Globus pallidus (tissue), 1 donor: Measurements from ENCODE around the gene GALNT2.

Experiments
- DNase-seq: peaks from one replicate; pipeline ENCODE4 v3.0.0-alpha.2; 2015; ENCODE audit warnings: low spot score

Gene GALNT2

GRCh38 chr1:230071316-230071715, 4.3 kb downstream of the GALNT2 start:
- no peak for DNase-seq

- no peak for DNase-seq
Measured at GRCh38 chr1:230072296-230072695, 5.3 kb downstream of the GALNT2 start.

DNA sequence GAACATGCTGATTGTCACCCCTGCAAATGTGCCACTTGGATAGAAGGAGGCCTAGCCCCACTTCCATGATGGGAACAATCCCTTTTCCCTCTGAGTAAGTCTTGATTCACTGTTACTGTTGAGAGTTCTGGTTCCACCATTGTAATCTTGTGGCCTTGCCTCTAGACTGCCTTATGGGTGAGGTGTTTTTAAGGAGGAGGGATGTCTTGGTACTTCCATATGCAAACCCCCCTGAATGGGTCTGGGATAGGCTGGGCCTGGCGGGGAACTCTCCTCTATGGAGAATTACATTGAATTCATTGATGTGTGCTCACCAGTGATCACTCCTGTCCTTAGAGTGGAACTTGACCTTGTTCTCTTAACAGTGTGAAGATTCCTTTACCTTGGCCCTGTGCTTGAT, 5.8 kb downstream of the GALNT2 start:
- no peak for DNase-seq

DNA sequence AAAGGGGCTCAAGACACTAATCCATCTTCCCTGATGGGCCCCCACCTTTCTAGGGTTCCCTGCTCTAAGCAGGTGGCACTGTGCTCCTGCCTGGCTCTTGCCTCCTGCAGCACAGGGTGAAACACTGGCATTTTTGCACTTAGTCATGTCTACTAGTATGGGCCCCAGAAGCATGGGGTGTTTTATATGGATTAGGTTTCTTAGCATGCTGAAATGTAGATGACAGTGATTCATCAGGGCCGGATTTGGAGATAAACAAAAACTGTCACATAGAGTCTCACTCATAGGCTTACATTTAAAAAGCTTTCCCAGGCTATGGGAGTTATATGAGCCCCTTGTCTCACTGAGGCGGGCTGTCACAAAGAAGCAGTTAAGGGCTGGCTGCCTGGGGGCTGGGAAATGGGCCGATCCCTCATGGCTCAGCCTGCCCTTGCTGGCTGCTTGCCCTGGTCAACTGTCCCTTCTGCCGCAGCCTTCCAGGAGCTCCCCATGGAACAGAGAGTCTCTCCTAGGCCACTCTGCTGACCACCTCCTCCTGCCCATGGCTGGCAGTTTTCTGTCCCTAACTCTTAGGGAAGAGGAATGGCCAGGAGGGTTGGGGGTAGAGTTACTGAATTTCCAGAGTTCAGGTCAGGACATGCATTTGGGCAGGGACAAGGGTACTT, 6.5 kb downstream of the GALNT2 start:
- peak; percentile 59 for DNase-seq

DNA sequence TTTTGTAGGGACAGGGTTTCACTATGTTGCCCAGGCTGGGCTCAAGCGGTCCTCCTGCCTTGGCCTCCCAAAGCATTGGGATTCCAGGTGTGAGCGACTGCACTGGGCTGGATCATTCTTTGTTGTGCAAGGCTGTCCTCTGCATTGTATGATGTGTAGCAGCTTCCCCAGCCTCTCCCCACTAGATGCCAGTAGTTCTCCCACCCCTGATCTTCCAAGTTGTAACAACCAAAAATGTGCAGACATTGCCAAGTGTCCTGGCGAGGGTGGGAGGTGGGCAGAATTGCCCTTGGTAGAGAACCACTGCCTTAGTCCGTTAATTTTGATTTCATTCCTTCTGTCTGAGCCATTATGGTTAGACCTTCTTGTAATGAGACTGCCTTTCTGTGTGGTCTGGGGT, 7.2 kb downstream of the GALNT2 start:
- DNase-seq = no peak

DNA sequence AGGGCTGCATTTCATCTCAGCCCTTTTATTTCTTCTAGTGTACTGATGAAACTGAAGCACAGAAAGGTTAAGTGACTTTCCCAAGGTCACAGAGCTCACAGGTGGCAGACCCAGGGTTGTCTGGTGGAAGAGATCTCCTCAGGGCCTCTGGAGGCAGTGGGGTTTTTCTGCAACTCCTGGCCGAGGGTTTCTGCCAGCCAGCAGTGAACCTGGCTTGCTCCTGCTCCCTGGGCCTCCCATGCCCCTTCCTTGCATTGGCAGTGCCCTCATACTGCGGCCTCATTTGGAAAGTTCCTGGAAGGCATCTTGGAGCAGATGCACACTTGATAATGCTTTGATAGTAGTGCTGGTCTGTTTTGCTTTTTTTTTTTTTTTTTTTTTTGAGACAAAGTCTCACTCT, 7.7 kb downstream of the GALNT2 start:
- DNase-seq = no peak

DNA sequence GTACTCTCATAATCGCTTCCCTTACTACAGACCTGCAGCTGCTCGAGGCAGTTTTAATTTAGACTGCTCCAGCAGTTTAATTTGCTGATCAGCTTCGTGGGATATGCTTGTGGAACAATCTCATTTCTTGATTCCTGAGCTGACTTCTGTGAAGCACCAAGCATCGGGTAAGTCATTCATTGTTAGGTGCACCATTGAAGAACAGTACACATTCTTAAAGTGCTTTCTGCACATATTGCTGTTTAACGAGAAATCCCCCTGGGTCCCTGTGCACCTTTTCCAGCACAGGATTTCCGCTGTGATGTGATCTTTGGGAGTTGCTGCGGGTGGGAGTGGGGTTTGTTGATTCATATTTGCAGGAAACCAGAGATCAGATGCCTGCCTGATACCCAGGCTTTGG, 9.1 kb downstream of the GALNT2 start:
- DNase-seq = no peak

DNA sequence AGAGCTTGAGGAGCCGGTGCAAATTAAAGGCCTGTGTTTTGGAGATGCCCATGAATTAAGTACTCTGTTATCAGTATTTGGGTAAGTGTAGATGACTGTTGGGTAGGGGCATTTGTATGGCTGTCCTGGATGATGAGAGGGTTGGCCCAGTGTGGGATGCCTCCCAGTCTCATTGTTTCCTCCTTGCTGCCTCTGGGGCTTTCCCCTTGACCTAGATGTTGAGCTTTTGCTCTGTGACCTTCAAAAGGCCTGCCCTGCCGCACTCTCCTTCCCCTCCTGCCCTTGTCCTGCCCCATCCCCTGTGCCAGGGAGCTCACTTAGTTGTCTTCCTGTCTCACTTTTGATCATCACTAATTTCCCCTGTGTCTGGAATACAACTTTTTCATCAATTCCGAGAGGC, 10.0 kb downstream of the GALNT2 start:
- no peak for DNase-seq

- no peak for DNase-seq
Measured at GRCh38 chr1:230077436-230078213, 10.6 kb downstream of the GALNT2 start.

GRCh38 chr1:230079199-230080024, 12.4 kb downstream of the GALNT2 start:
- DNase-seq = no peak

GRCh38 chr1:230080822-230081221, 13.8 kb downstream of the GALNT2 start:
- no peak for DNase-seq

DNA sequence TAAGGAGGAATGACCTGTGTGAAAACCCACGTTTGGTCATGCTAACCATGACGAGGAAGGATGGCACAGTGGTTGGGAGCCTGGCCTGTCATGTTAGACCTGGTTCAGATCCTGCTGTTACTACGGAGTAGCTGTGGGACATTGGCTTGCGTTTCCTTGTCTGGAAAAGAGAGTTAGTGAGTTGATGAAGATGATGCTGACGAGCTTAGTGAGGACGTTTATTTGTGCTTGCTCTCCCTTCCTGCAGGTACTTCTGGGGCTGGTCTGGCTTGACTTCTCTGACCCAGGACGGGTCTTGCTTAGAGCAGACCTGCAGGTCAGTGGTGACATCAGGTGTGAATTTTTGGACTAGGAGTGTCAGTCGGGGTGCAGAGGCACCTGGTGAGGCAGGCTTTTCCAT, 14.7 kb downstream of the GALNT2 start:
- no peak for DNase-seq

- DNase-seq = no peak
Measured at GRCh38 chr1:230082211-230082610, 15.2 kb downstream of the GALNT2 start.

DNA sequence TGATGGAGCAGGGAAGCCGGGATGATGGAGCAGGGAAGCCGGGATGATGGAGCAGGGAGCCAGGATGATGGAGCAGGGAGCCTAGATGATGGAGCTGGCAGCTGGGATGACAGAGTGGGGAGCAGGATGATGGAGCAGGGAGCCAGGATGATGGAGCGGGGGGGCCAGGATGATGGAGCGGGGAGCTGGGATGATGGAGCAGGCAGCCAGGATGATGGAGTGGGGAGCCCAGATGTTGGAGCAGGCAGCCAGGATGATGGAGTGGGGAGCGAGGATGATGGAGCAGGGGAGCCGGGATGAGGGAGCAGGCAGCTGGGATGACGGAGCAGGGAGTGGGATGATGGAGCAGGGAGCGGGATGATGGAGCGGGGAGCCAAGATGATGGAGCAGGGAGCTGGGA, 16.0 kb downstream of the GALNT2 start:
- DNase-seq = no peak

DNA sequence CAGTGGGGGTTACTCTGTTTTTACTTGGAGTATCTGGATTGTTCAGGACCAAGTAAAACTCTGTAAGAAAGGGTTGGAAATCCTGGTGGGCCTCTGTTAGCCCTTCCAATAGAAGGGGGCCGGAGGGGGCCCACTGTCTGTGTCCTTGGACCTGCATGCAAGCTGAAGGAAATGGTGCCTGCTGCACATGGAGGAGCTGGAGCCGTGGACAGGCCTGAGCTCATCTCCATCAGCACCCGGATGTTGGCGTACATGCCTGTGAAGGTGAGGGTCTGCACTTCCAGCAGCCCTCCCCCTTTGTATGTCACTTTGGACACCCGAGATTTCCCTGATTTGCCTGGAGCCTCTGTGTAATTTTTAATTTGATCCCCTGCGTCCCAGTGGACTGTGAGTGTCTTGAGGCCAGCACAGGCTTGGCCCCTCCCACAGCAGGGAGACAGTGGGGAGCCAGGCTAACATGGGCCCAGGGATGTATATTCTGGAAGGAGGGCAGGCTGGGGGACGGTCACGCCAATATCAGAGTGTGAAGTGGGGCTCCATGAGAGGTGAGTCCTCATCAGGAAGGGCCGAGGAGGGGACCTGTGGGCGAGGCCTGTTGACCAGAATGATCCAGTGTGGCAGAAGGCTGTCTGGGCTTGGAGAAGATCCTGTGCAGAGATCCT, 16.8 kb downstream of the GALNT2 start:
- DNase-seq = no peak

DNA sequence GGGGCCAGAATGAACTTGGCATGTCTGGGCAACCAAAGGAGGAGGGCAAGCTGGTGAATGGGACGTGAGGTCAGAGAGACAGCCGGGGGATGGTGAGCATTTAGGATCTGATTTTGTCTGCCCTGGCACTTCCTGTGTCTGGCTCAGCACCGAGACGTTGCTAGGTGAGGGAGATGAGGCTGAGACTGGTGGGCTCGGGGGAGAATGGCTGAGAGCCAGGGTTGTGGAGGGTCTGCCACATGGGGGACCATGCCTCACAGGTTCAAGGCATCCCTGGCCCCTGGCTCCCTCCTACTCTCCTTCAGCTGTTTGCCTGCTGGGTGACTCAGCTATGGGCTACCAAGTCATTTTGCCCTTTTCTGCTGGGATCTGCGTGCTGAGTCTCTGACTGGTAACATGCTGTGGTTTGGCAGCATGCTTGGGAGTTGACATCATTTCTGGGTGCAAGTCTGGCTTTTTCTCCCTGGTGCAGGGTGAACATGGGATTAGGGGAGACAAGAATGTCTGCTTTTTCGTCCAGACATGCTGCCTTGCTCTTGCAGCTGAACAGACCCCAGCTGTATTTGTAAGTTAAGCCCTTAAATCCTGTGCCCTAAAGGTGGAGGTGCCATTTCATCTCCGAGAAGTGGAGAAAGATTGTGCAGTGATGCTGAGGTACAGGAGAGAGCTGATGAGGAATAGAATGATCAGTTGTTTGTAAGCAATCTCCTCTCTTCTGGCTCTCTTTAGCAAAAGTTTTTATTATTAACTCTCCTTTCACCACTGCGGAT, 17.6 kb downstream of the GALNT2 start:
- DNase-seq = peak; percentile 24

DNA sequence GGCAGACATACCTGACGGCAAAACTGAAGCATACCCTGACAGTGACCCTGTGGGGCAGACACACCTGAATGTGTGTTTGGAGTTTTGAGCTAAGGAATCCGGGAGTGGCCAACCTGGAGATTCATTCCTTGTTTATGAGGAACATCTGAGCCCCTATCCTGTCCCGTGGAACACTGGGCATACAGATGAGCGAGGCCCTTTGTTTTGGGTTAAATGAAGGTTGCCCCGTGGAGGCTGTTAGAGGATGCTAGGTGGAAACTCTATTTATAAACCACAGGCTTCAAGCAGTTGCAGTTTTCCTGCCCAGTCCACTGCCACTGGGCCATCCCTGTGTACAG, 18.1 kb downstream of the GALNT2 start:
- DNase-seq = no peak

DNA sequence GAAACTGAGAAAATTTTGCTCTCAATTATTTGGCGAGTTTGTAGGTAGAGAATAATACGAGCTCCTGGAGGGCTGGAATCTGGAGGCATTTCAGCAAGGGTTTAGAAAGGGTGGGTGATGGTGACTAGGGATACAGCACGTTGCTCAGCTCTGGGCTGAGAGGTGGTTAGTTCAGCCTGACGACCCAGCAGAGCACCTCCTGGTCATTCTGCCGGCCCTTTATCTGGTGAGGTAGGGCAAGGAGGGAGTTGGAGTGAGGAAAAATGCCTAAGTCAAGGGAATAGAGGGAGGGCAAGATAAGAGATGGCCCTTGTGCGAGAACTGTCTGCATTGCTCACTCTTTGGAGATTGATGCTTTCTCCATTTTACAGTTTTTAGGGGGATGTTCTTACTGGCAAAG, 19.1 kb downstream of the GALNT2 start:
- no peak for DNase-seq

DNA sequence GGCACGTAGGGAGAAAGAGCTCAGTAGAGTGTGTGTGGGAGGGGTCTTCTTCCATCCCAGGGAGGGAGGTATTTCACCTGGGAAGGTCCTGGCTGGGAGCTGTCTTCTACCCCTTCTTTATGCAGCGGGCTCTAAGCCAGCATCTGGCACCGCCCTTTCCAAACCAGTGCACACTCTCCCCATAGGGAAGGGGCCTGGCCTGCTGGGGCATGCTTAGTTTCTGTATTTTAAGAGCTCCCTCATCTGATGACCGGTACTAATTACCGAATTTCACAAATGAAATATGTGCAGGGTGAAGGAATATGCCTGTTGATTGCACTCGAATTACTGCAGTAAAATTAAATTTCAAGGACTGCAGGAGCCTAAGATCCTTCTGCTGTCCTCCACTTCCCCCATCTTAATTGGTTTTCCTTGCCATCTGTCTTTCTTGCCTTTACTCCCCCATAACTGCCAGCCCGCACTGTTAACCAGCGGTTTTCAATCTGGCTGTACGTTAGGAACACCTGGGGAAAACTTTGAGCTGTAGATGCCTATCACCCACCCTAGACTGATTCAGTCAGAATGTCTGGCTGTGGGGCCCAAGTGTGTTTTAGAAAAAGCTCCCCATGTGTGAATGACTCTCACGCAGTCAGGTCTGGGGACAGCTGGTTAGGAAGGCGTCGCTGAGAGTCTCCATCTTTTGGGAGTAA, 20.1 kb downstream of the GALNT2 start:
- DNase-seq = no peak

DNA sequence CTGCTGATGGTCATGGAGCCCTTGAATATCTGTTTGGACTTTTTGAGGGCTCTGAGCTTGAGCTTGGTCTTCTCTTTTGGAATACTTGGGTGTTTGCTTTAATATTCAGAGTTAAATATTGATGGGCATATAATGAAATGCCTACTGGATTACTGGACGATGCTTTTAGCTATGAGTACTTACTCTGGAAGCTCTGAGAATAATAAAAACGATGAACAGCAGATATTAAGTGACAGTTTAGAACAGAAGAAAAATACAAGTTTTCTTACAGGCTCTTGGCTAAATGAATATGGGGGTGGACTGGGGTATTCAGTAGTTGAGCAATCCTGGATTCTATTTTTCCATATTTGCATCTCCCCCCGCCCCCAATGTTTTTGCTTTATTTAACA, 20.7 kb downstream of the GALNT2 start:
- DNase-seq = no peak

DNA sequence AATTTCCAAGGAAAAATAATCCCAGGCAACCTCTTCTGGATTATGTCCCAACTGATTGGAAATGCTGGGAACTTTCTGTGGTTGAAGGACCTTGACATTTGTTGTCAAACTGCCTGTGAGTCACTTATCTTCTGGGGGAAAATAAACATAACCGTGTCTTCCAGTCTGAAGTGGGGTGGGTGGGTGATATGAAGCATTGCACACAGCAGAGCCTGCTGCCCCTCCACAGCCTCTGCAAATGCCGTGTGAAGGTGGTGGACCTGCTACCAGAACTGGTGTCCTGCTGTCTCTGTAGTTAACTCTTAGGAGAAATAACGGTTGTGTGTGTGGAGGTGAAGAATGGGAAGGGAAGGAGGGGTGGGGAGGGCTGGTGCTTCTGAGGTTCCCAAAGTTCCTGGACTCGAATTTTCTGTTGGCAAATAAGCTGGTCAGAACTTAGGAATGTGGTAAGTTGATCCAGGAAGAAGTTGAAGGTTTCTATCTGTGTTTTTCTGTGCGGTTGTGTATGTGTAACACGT, 23.2 kb downstream of the GALNT2 start:
- DNase-seq = no peak
